Frontal cortex (tissue), 4 donors: ENCODE measurements around the gene ANKRD44. TPM values are rescaled to one million over a fixed set of nuclear protein-coding genes. Genes with fewer than 3 reads are reported as not detected.

Experiments used
- DNase-seq, 2 donors: peaks; one replicate each; pipeline ENCODE4 v3.0.0; 2012; ENCODE audit warnings: low spot score in 2 of 2
- FAIRE-seq: peaks from 2 replicates; lab custom pipeline; 2012; peaks lifted over from hg19 to GRCh38; lab: Jason Lieb, UNC
- total RNA-seq: library from RNA; depleted of rRNA; stranded (reverse); fragments of >200 nt; gene quantifications from one replicate; pipeline ENCODE4 v1.2.3, GENCODE V29; 2014
- donor health status: control.
- donor health status: control.
- donor health status: control.

Gene ANKRD44
- total RNA-seq, 1 donor from 2014 or later, result 101 TPM

DNA sequence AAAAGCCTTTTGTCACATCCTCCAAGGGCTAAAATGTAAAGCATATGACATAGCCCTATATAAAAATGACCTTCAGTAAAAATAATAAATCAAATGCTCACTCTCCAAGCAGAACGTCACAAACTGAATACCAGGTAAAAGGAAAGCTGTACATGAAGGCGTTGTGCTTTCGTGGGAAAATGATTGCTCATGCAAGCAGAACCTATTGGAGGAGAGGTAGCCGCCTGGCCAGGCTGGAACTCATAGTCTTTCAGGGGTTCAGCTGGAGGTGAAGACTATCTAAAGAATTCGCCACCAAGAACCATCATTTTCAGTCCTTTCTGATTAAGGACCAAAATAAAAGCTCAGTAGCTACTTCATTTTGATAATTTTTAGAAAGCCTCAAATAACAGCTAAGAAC is 44.7 kb downstream of the ANKRD44 start:
- DNase-seq (no peak), FAIRE-seq (no peak)

DNA sequence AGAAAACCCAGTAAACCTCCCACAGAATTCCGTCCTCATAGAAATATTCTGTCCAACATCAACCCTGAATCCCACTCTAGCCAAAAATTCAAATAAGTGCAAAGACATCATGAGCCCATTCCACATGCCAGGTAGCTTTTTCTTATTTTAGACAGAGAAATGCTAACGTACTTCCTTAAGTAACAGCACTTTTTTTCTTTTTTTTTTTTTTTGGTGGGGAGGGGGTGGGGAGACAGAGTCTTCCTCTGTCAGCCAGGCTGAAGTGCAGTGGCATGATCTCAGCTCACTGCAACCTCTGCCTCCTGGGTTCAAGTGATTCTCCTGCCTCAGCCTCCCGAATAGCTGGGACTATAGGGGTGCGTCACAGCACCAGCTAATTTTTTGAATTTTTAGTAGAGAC is 45.5 kb downstream of the ANKRD44 start:
- FAIRE-seq (no peak), DNase-seq (no peak)

GRCh38 chr2:197264332-197264731 is 46.2 kb downstream of the ANKRD44 start:
- no peak for FAIRE-seq
- DNase-seq, result no peak

DNA sequence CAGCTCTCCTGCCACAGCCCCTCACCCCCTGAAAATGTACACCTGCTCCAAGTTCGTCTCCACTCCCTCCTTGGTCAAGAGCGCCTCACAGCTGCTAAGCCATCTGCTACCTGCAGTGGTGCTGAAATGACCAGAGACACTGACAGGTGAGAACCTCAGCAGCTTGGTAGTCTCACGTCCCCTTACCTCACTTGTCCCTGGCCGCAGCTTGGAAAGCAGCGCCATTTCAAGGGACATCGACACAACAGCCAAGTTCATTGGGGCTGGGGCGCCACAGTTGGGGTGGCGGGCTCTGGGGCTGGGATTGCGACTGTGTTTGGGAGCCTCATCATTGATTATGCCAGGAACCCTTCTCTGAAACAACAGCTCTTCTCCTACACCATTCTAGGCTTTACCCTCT is 47.5 kb downstream of the ANKRD44 start:
- no peak for FAIRE-seq
- no peak for DNase-seq

DNA sequence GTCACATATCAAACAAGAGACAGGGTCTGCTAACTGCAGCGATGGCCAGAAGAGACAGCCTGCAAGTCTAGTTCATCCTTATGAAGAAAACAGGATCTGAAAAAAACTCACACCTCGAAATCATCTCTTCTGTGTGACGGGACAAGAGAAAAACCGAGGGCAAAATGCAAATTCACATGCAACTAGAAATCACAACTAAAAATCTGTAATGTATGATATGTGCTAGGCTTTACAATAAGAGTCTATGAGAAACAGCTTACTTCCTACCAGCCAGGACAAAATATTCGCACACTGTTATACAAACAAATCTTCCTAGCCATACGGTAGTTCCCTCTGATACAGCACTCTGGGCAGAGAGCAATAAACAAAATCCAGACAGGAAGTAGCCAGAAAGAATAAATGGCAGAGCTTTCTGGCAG is 48.8 kb downstream of the ANKRD44 start:
- DNase-seq (no peak), FAIRE-seq (no peak)

- no peak for FAIRE-seq
- no peak for DNase-seq
Measured at GRCh38 chr2:197259470-197259999, 51.0 kb downstream of the ANKRD44 start.

DNA sequence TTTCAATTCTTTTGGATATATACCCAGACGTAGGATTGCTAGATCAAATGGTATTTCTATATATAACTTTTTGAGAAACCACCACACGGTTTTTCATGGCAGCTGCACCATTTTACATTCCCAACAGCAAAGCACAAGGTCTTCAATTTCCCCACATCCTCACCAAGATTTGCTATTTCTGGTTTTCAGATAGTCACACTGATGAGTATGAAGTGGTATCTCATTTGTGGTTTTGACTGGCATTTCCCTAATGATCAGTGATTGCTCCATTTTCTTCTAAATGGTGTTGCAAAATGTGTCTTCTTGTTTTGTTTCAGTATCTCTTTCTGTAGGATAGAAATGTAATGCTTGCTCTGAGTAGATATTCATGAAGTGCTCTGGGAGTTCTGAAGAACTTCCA is 52.0 kb downstream of the ANKRD44 start:
- DNase-seq (no peak), FAIRE-seq (no peak)

- DNase-seq (no peak), FAIRE-seq (no peak)
Measured at GRCh38 chr2:197256547-197257170, 53.9 kb downstream of the ANKRD44 start.

GRCh38 chr2:197256021-197256420 is 54.6 kb downstream of the ANKRD44 start:
- DNase-seq (no peak), FAIRE-seq (no peak)

DNA sequence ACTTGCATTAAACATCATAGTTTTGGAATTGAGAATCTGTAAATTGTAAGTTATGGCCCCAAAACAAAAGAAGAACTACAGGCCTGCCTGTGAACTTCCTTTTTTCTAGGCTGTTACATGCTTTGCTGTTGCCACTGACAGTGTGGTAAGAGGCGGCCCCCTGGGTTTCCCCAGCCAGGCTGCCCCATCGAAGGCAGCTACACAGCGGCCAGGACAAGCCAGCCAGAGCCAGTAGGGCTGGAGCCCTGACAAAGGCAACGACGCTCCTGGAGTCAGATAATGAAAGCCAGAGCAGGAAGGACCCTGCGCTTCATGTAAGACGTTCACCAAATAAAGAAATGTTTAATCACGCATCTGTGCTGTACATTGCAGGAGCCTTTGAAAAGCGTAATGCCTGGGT is 55.0 kb downstream of the ANKRD44 start:
- FAIRE-seq (no peak), DNase-seq (peak; percentile 15 to 50)

DNA sequence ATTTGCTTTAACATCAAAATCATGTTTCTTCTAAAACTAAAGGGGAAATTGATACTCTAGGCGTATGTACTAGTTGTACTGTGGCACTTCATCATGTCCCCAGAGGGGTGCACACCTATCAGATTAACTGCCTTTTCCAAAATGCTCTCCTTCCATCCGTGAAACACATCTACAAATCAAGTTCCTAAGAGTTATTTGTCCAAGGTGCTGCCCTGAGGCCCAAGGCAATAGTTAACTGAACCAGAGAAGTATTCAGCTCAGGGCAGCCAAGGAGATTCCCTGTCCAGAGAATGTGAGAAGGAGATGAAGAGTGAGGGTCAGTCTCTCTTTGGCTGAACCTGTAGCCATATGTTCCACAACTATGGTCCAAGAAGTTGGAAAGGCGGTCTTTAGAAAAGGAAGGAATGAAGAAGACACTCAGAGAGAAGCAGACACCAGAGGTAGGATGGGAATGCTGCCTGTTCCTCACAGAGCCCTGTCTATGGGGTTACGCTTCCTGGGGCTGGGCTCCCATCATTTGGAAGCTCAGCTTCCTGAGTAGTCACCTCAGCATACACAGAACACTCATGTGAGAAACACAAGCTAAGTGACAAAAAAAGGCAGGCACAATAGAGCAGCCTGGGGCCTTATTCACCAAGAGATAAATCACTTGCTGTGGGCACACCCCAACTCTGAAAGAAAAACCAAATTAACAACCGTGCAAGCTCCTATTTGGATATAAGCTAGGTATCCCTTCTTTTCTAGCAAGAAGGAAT is 55.6 kb downstream of the ANKRD44 start:
- no peak for DNase-seq
- FAIRE-seq, result no peak

- FAIRE-seq, result no peak
- DNase-seq, result no peak
Measured at GRCh38 chr2:197251576-197251975, 59.0 kb downstream of the ANKRD44 start.

DNA sequence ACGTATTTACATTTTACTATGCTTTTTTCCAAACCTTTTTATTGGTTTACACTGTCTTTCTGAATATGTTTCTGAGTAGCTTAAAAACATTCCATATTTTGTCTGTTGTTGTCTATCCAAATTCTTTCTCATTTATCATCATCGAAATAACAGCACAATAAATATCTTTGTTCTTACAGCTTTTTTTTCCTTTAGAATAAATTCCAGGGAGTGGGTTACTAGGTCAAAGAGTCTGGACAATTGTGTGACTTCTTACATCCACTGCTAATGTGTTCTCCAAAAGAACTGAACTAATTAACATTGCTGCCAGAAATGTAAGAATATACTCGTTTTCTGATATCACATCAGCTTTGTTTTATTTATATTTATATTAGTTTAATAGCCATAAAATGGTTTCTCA is 59.4 kb downstream of the ANKRD44 start:
- DNase-seq (no peak), FAIRE-seq (no peak)

- no peak for DNase-seq
- FAIRE-seq, result no peak
Measured at GRCh38 chr2:197250084-197250397, 60.5 kb downstream of the ANKRD44 start.

DNA sequence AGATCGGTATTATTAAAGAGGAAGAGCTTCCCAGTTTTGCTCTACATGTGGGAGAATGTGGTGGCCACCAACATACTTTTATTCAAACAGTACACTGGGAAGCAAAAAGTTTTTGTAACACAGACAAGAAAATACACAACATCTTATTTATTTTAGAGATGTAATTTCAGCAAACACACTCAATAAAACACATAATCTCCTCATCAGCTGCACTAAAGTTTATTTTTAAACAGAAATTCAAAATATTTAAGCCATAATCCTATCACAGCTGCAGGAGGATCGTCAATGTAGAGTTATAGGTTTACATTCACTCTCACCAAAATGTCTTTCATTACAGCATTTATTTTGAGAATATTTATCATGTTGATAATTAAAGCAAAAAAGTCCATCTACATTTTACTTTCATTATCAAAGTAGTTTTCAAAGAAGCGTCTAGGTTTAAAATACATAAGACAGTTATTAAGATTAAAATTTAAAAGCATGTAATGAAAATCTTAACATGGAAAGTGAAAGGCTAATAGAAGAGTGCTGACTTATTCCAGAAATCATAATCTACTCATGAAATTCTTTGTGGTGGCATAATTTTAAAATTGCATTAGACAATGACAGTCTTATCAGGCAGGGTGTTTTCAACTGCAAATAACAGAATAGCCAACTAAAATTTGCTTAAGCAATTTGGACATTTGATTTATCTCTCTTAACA is 61.0 kb downstream of the ANKRD44 start:
- no peak for FAIRE-seq

GRCh38 chr2:197248623-197249022 is 62.0 kb downstream of the ANKRD44 start:
- FAIRE-seq (no peak), DNase-seq (no peak)

More for the DNA sequence above, 61.0 kb downstream of the ANKRD44 start:
- DNase-seq, result no peak

GRCh38 chr2:197248001-197248401 is 62.6 kb downstream of the ANKRD44 start:
- FAIRE-seq, result no peak
- no peak for DNase-seq

- no peak for DNase-seq
- FAIRE-seq, result no peak
Measured at GRCh38 chr2:197247083-197247482, 63.5 kb downstream of the ANKRD44 start.

GRCh38 chr2:197245829-197246804 is 64.5 kb downstream of the ANKRD44 start:
- DNase-seq (no peak), FAIRE-seq (no peak)

- DNase-seq (no peak), FAIRE-seq (no peak)
Measured at GRCh38 chr2:197244349-197244748, 66.2 kb downstream of the ANKRD44 start.
